Colonic mucosa (tissue), 4 donors: ENCODE data around the gene PTCH2. TPM values are rescaled to one million over a fixed set of nuclear protein-coding genes. Genes with fewer than 3 reads are reported as not detected.

ENCODE experiments used
- DNase-seq: peaks from one replicate; pipeline ENCODE4 v3.0.0-alpha.2; 2020
- H3K27ac ChIP-seq: fragments of 200-600 bp; one replicate; pipeline ENCODE4 v1.8.0; 2021
- H3K27me3 ChIP-seq: fragments of 200-600 bp; one replicate; pipeline ENCODE4 v1.8.0; 2021
- H3K36me3 ChIP-seq: fragments of 200-600 bp; one replicate; pipeline ENCODE4 v1.8.0; 2021
- H3K4me1 ChIP-seq: fragments of 200-600 bp; one replicate; pipeline ENCODE4 v1.8.0; 2021; ENCODE audit warnings: mild to moderate bottlenecking
- H3K4me3 ChIP-seq: fragments of 200-600 bp; one replicate; pipeline ENCODE4 v1.8.0; 2021
- H3K9ac ChIP-seq, 2 donors: one replicate each; pipeline ENCODE4 v1.7.0; 2013; ENCODE audit warnings: control low read depth in 2 of 2, low read depth in 2 of 2, low read length in 2 of 2
- H3K9me3 ChIP-seq: fragments of 200-600 bp; one replicate; pipeline ENCODE4 v1.8.0; 2021
- intact Hi-C: fragments of 100-400 bp; cut with DNase I; formaldehyde crosslinking; loops from one replicate; pipeline ENCODE4 v1.14.1; 2022
- total RNA-seq, 2 donors: library from RNA; stranded (reverse); fragmentation: NEBNext Ultra II Directional in 1 of 2; extraction: Animal tissue kit (Norgen Biotek cat#: 25700) in 1 of 2; gene quantifications; one replicate each; pipeline ENCODE4 v1.2.1, GENCODE V29; 2021
- TF ChIP-seq, protein P1 (sequence below): fragments of 200-600 bp; IDR thresholded peaks from one replicate; pipeline ENCODE4 v1.8.0; 2022; ENCODE audit warnings: antibody characterized with exemption, mild to moderate bottlenecking
- donor health status: healthy.
- donor health status: DM: no; HTN: no; CAD: no.
- donor health status: DM: no; HTN: no; CAD: no.

The PTCH2 gene
- total RNA-seq, 2 donors from 2014 or later: 0.48 to 0.52 TPM

DNA sequence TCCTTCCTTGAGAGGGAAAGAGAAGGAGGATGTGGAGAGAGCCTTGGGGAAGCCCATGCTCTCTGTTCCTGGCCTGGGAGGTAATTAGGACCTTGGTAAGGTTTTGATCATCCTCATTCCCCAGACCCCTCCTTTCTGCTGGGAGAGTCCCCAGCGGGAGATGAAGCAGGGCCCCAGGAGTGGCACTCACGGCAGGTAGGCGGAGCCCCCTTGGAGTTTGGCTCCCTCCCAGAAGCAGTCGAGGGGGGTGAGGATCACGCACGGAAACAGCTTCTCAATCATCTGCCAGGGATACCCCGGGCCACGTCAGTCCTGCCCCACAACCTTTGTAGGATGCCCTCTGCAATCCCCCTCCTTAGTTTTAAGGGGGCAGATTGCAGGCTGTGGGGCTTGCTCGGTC is 11.5 kb downstream of the PTCH2 start:
- Histone ChIP-seq H3K27me3 (no peaks in the 10 kb centered on the region), H3K4me1 (no peaks in the 10 kb centered on the region), H3K9me3 (no peaks in the 10 kb centered on the region), H3K36me3 (no peaks in the 10 kb centered on the region), H3K4me3 (no peak overlapping the region), H3K27ac (no peak overlapping the region), H3K9ac (no peak overlapping the region)
- intact Hi-C loops: loop anchor here (5.0 to 10.0 kb wide), 2 partner anchors 39 to 473 kb away; no protein-coding TSS in a partner anchor
- TF ChIP-seq, protein P1, sequence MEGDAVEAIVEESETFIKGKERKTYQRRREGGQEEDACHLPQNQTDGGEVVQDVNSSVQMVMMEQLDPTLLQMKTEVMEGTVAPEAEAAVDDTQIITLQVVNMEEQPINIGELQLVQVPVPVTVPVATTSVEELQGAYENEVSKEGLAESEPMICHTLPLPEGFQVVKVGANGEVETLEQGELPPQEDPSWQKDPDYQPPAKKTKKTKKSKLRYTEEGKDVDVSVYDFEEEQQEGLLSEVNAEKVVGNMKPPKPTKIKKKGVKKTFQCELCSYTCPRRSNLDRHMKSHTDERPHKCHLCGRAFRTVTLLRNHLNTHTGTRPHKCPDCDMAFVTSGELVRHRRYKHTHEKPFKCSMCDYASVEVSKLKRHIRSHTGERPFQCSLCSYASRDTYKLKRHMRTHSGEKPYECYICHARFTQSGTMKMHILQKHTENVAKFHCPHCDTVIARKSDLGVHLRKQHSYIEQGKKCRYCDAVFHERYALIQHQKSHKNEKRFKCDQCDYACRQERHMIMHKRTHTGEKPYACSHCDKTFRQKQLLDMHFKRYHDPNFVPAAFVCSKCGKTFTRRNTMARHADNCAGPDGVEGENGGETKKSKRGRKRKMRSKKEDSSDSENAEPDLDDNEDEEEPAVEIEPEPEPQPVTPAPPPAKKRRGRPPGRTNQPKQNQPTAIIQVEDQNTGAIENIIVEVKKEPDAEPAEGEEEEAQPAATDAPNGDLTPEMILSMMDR: no peak
- no peak for DNase-seq

DNA sequence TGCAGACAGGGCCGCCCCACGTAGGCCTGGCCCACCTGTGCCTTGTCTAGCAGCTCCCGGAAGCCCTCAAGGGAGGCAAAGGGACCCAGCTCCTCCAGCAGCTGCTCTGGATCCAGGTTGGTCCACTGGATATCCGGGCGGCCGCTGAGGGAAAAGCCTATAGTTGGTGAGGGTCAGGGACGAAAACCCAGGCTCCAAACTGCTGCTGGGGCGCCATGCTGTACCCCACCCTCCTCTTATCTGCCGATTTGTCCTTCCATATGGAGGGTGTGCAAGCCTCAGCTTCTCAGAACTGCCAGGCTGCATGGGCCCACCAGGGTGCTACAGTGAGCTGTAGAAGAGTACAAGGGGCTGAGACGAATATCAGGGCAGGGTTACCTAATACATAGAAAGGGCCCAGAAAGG is 12.2 kb downstream of the PTCH2 start:
- H3K36me3 ChIP-seq: no peaks in the 10 kb centered on the region
- H3K27ac ChIP-seq: no peak overlapping the region
- no peak for DNase-seq
- intact Hi-C loops: loop anchor here (5.0 to 10.0 kb wide), 2 partner anchors 39 to 474 kb away; no protein-coding TSS in a partner anchor
- no peak overlapping the region for H3K9ac ChIP-seq
- TF ChIP-seq, protein P1: no peak
- H3K4me1 ChIP-seq: no peaks in the 10 kb centered on the region
- H3K4me3 ChIP-seq: no peak overlapping the region
- no peaks in the 10 kb centered on the region for H3K9me3 ChIP-seq
- H3K27me3 ChIP-seq: no peaks in the 10 kb centered on the region

DNA sequence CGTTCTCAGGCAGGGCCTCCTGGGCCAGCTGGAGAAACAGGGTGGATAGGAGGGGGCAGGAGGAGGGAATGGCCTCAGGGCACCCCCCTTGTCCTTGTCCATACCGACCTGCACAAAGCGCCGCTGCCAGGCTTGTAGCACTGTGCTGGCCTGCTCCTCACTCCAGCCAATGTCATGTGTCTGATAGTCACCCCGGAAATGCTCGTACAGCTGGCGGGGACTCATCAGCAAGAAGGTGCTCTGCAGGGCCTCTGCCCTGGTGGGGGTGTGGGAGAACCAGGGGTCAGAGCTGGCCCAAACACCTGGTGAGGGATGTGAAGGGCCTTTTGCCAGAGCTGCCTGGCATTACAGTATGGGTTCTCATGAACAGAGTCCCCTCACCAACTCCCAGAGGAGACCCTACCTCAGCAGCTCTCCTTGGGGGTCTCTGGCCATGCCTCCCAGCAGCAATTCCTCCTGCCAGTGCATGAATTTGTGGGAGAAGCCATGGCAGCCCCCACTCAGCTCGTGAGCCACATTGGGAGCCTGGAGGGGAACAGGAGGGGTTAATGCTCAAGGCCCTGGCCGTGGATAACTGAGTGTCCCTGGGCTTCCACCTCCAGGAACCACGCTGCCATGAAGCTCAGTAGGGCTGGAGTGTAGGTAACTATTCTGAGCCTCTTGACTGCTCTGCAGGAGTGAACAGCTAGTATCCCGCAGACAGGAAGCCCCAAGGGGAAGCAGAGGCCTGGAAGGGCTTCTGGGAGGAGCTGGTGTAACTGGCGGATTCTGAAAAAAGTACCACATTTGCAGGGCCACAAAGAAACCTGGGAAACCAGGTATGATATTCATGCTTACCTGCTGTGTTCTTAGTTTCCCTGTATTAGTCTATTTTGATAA is 13.3 kb downstream of the PTCH2 start:
- Histone ChIP-seq H3K27me3 (no peaks in the 10 kb centered on the region), H3K36me3 (no peaks in the 10 kb centered on the region), H3K4me1 (no peaks in the 10 kb centered on the region), H3K27ac (no peak overlapping the region), H3K4me3 (no peak overlapping the region), H3K9me3 (no peaks in the 10 kb centered on the region), H3K9ac (no peak overlapping the region)
- intact Hi-C loops: loop anchor here (5.0 to 10.0 kb wide), 2 partner anchors 37 to 475 kb away; no protein-coding TSS in a partner anchor
- no peak for DNase-seq
- TF ChIP-seq, protein P1: no peak

DNA sequence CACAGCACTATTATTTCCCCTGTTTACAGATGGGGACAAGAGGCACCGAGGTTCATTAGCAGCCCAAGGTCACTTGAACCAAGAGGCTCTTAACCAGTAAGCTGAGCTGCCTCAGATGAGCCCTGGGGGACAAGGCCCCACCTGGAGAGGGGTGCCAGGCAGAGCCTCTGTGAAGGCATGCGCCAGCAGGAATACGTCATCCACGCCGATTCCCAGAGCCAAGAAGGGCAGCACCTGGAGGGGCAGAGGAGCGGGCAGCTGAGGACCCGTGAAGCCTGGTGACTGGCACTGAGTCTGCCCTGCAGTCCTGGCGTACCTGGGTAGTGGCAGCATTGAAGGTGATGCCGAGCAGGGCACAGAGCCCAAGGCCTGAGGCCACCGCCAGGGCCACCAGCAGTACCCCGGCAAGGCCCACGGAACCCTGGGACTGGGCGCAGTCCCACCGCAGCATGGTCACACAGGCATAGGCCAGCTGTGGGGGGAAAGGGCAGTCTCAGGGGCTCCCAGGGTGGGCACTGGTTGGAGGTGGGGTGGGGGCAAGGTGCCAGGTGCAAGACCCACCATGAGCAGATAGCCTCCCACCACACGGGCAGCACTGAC is 14.1 kb downstream of the PTCH2 start:
- Histone ChIP-seq H3K27me3 (no peaks in the 10 kb centered on the region), H3K9ac (no peak overlapping the region), H3K4me3 (no peak overlapping the region), H3K27ac (no peak overlapping the region), H3K4me1 (no peaks in the 10 kb centered on the region), H3K9me3 (no peaks in the 10 kb centered on the region), H3K36me3 (no peaks in the 10 kb centered on the region)
- intact Hi-C loops: no loop called here
- TF ChIP-seq, protein P1: no peak
- DNase-seq: no peak

DNA sequence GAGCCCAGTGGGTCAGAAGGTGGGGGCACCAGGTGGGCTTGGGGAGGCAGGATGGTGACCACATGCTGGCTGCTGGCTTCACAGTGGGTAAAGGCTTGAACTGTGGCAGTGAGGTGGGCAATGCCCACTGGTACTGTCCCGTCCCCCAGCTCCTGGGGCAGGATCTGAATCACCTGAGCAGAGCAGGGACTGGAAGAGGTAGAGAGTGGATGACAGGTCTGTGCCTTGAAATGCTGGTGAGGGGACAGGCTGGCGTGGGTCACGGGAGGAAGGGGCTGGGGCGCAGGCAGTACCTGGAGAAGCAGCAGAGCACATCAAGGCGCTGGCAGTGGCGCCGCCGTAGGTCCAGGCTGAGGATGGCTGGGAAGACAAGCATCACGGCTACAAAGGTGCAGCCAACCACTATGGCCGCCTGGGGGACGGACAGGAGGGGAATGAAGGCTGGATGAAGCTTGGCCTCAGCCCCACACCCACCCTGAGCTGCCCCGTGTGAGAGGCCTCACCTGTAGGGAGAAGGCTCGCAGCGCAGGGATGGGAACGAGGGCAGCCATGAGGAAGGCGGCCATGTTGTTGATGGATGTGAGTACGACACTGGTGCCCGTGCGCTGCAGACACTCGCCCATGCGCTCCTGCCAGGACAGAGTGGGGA is 14.9 kb downstream of the PTCH2 start:
- TF ChIP-seq, protein P1: no peak
- no peak overlapping the region for H3K4me3 ChIP-seq
- no peaks in the 10 kb centered on the region for H3K27me3 ChIP-seq
- H3K36me3 ChIP-seq: no peaks in the 10 kb centered on the region
- H3K27ac ChIP-seq: no peak overlapping the region
- H3K9me3 ChIP-seq: no peaks in the 10 kb centered on the region
- no peak for DNase-seq
- intact Hi-C loops: no loop called here
- H3K4me1 ChIP-seq: no peaks in the 10 kb centered on the region
- H3K9ac ChIP-seq: no peak overlapping the region
